AG04450 (cell line): ENCODE results near the gene TCHHL1. TPM values are rescaled to one million over a fixed set of nuclear protein-coding genes. Genes with fewer than 3 reads are reported as not detected.

Experiments
- CTCF ChIA-PET: fragments of 300-600, 350-600 bp; formaldehyde crosslinking; extraction: SDS; loops from one replicate; lab custom pipeline; 2022; ENCODE audit warnings: antibody characterized with exemption, inconsistent platforms; lab: Charles Lee
- POLR2A ChIA-PET: fragments of 350-600 bp; formaldehyde crosslinking; extraction: SDS; loops from one replicate; lab custom pipeline; 2021; ENCODE audit warnings: antibody characterized with exemption, inconsistent platforms; lab: Yijun Ruan, JAX
- DNase-seq: peaks from one replicate; pipeline ENCODE4 v3.0.0-alpha.2; 2011; ENCODE audit warnings: low read depth, low spot score
- H3K27ac ChIP-seq: one replicate; pipeline ENCODE4 v1.5.1; 2012; ENCODE audit warnings: low read depth, low read length, control low read depth
- H3K27me3 ChIP-seq: one replicate; pipeline ENCODE4 v1.6.0; 2012; ENCODE audit warnings: low read length; ENCODE audit not compliant: control insufficient read depth, insufficient read depth
- H3K4me3 ChIP-seq: 2 replicates; pipeline ENCODE4 v1.5.1; 2011; ENCODE audit warnings: mild to moderate bottlenecking, low read depth, low read length, control low read depth
- H3K9me3 ChIP-seq: 2 replicates; pipeline ENCODE4 v1.5.1; 2012; ENCODE audit warnings: low read length; ENCODE audit not compliant: control insufficient read depth, insufficient read depth
- polyA plus RNA-seq: library from polyadenylated mRNA; depleted of rRNA; stranded (reverse); fragments of >200 nt; gene quantifications from 2 replicates; pipeline ENCODE4 v1.2.3, GENCODE V29; 2011
- TF ChIP-seq, protein P1 (sequence below): IDR thresholded peaks from 2 replicates; pipeline ENCODE4 v1.5.1; 2011; ENCODE audit warnings: low read depth, low read length, control low read depth, inconsistent platforms

TCHHL1 gene
- polyA plus RNA-seq, 1 experiment, result not detected

DNA sequence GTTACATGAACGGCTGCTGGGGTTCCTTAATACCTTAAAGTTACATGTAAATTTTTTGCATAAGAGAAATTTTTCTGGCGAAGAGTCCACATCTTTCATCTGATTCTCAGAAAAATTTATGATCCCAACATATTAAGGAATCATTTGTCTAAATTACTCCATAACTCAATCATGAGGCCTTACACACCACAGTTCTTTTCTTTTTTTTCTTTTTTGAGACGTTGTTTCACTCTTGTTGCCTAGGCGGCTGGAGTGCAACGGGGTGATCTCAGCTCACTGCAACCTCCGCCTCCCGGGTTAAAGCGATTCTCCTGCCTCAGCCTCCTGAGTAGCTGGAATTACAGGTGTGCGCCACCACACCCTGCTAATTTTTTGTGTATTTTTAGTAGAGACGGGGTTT lies 50.0 kb downstream of the TCHHL1 start:
- ChIA-PET POLR2A (no interaction called here), CTCF (interaction anchor here (0.9 to 1.6 kb wide), 4 partner anchors 9 to 35 kb away, joined by 3 to 6 read pairs (median 3); no protein-coding TSS in a partner anchor)
- Histone ChIP-seq H3K9me3 (no peaks in the 10 kb centered on the region), H3K27ac (no peak overlapping the region), H3K27me3 (peaks cover 18% of the 10 kb centered on the region), H3K4me3 (no peak overlapping the region)
- DNase-seq, result no peak
- TF ChIP-seq, protein P1, sequence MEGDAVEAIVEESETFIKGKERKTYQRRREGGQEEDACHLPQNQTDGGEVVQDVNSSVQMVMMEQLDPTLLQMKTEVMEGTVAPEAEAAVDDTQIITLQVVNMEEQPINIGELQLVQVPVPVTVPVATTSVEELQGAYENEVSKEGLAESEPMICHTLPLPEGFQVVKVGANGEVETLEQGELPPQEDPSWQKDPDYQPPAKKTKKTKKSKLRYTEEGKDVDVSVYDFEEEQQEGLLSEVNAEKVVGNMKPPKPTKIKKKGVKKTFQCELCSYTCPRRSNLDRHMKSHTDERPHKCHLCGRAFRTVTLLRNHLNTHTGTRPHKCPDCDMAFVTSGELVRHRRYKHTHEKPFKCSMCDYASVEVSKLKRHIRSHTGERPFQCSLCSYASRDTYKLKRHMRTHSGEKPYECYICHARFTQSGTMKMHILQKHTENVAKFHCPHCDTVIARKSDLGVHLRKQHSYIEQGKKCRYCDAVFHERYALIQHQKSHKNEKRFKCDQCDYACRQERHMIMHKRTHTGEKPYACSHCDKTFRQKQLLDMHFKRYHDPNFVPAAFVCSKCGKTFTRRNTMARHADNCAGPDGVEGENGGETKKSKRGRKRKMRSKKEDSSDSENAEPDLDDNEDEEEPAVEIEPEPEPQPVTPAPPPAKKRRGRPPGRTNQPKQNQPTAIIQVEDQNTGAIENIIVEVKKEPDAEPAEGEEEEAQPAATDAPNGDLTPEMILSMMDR, result no peak

DNA sequence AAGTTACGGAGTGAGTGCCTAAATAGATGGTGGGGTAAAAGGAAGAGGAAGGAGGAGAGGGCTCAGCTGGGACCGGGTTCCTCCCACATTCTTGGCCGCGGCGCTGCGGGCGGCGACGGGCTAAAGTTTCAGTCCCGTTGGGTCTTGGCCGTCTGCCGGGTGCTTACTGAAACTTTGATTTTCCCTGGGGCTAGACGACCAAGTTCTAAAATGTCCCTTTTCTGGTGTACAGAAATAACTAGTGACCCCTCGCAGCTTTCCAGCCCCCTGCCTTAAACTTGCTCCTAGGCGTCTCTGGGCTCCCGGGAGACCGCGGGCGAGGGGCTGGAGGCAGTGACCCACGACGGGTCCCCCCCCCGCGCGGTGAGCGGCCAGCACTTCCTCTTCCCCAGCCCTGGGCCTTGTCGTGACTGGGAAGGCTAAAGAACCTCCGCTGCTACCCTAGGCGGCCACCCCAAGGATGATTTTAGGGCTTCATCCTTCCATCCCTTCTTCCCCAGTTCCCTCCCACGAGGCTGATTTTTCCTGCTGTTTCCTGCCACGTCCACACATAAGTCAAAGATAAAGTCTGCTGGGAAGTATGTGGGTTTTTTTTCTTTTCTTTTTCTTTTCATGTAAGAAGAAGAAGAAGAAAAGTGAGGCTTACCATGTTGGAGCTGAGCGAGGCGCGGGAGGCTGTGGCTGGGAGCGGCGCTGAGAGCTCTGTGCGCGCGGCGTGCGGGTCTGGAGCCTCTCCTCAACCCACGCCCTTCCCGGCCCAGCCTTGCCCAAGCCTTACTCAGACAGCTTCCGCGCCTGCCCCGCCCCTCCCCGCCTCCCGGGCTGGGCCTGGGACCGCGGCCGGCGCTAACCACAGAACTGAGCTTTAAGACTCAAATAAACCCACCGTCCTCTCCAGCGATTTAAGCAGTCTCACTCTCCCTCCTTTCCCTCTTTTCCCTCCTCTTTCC lies 52.3 kb downstream of the TCHHL1 start, which contains the start of gene S100A11:
Gene S100A11, minus strand, starts transcription at position 738 of the 950 bp plus-strand sequence. Its CDS starts 89 bp downstream, at position 649.
- TF ChIP-seq, protein P1, result no peak
- Histone ChIP-seq H3K27me3 (peaks cover 12% of the 10 kb centered on the region), H3K27ac (peak within 1 kb of the TSS; percentile 89), H3K9me3 (no peaks in the 10 kb centered on the region), H3K4me3 (peak within 1 kb of the TSS; percentile 74)
- ChIA-PET POLR2A (interaction anchor here (1.4 to 2.2 kb wide), 2 partner anchors 12 to 128 kb away, joined by 7 to 21 read pairs; partner anchors contain the start of gene THEM4), CTCF (interaction anchor here (1.1 to 2.0 kb wide), 4 partner anchors 10 to 23 kb away, joined by 4 to 7 read pairs (median 5); no protein-coding TSS in a partner anchor)
- DNase-seq, result peak; percentile 55

DNA sequence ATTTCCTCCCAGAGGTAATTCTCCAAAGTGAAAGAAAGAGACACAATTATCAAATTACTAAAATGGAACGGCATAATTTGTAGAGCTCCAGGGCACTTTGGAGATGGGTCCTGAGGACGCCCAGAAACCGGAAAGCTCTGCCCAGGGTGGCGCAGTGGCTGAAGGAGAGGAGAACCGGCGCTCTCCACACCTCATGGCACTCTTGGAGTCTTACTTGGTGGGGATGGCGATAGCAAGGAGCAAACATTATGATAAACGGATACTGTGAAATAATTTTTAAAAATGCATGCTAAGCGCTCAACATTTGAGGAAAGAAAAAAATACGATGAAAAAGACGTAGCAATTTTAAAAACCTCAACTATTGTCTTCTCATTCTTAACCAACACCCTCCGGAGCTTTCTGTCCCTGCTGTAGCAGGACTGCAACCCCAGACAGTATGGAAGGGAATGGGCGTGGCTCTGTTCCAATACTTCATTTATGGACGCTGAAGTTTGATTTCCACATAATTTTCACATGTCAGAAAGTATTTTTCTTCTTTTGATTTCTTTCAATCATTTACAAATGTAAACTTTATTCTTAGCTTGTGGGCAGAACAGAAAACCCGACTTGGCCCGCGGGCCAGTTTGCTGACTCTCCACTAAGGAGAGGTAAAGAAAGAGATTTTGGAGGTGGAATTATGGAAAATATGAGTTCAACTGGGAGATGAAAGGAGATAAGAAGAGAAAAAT lies 53.2 kb downstream of the TCHHL1 start:
- Histone ChIP-seq H3K27me3 (peaks cover 8% of the 10 kb centered on the region), H3K27ac (peak overlapping the region; percentile 89), H3K9me3 (no peaks in the 10 kb centered on the region), H3K4me3 (peak overlapping the region; percentile 74)
- ChIA-PET CTCF (interaction anchor here (1.3 to 2.4 kb wide), 5 partner anchors 11 to 127 kb away, joined by 5 to 15 read pairs (median 7); partner anchors contain the start of gene THEM4), POLR2A (interaction anchor here (0.6 to 2.2 kb wide), 3 partner anchors 12 to 273 kb away, joined by 3 to 21 read pairs (median 3); no protein-coding TSS in a partner anchor)
- TF ChIP-seq, protein P1, result no peak
- DNase-seq, result no peak

DNA sequence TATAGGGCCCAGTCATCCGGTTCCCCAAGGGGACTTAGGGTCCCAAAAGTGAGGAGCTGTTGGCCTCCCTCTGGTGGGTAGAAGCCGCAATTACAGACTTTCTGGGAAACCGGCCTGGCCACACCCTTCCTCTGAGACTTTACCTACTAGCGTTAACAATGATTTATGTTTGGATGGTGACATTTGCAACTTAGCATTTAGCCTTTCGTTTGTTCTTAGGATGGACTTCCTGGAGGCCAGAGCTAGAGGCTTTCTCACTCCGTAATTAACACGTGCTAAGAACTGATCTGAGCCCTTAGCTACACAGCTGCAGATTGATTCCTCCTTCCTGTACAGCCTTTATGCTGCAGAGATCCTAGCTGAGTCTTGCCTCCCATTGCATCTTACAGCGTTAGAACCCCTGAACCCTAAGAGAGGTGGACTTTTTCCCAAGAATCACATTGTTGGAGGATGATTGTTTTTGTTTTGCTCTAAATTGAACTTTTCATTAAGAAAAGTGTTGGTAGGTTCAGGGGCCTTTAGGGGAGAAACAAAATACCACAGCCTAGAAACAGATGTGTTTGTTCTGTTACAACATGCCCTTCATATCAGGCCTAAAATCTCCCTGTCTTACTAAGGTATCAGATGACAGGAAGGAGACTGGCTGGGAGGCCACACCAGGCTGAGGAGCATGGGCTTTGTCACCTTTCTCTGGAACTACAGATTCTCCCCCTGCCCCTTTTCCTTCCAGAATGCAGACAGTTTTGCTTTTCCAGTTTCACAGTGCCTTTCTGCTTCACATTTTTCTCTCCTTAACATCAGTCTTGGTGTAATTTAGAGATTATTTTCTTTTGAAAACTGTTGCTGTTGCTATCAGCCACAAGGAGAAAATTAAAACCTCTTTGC lies 54.0 kb downstream of the TCHHL1 start:
- no peaks in the 10 kb centered on the region for H3K9me3 ChIP-seq
- peaks cover under 1% of the 10 kb centered on the region for H3K27me3 ChIP-seq
- no peak for DNase-seq
- TF ChIP-seq, protein P1, result peak; percentile 71
- H3K4me3 ChIP-seq, result peak overlapping the region; percentile 74
- ChIA-PET CTCF (interaction anchor here (0.7 to 2.4 kb wide), 21 partner anchors 12 to 441 kb away, joined by 3 to 18 read pairs (median 4); partner anchors contain the start of gene THEM4), POLR2A (interaction anchor here (0.6 to 1.1 kb wide), 3 partner anchors 40 to 272 kb away, joined by 3 to 5 read pairs (median 3); no protein-coding TSS in a partner anchor)
- H3K27ac ChIP-seq, result peak overlapping the region; percentile 78
